Measurements from ENCODE around the gene TSPO. TPM values are rescaled to one million over a fixed set of nuclear protein-coding genes. Genes with fewer than 3 reads are reported as not detected.
A peak's percentile ranks its signal among the peaks of the same experiment; 100 is the strongest.

TSPO gene
- total and polyA plus RNA-seq, 2 experiments from 2014 or later, result 896 to 970 TPM

- no peak for DNase-seq
- peaks cover 25% of the 10 kb centered on the region for H3K27me3 ChIP-seq (replicated peaks; ENCODE audit: insufficient read depth)
- in situ Hi-C loops (cut with MboI), result no loop called here
Measured at GRCh38 chr22:43109511-43109910, 41.8 kb upstream of the TSPO start.

GRCh38 chr22:43109921-43110443 is 41.4 kb upstream of the TSPO start:
- TF ChIP-seq EZH2phosphoT487 (IDR thresholded peaks at IDR 0.05; ENCODE audit: insufficient read depth, low read depth) (peak; percentile 82), EZH2 (IDR thresholded peaks at IDR 0.05; ENCODE audit: insufficient read depth, poor library complexity, severe bottlenecking) (peak; percentile 55)
- Histone ChIP-seq H3K36me3 (ENCODE audit: low read depth) (no peaks in the 10 kb centered on the region), H3K4me2 (ENCODE audit: unreplicated experiment) (peak overlapping the region; percentile 87), H3K4me3 (peak overlapping the region; percentile 64), H3K4me1 (ENCODE audit: insufficient read depth) (no peaks in the 10 kb centered on the region), H3K79me2 (ENCODE audit: insufficient read depth) (no peaks in the 10 kb centered on the region), H3F3A (ENCODE audit: insufficient read depth) (no peaks in the 10 kb centered on the region), H4K20me1 (ENCODE audit: insufficient read depth) (no peaks in the 10 kb centered on the region), H3K9ac (no peak overlapping the region), H3K9me2 (ENCODE audit: insufficient read depth) (no peaks in the 10 kb centered on the region), H3K9me3 (ENCODE audit: low read depth) (no peaks in the 10 kb centered on the region), H3K27ac (no peak overlapping the region), H3K27me3 (replicated peaks; ENCODE audit: insufficient read depth) (peaks cover 25% of the 10 kb centered on the region), H2AFZ (peak overlapping the region; percentile 63)
- DNase-seq, result peak; percentile 20
- WGBS, 2 experiments (ENCODE audit: low coverage in 1 of 2, low lambda C conversion rate in 2 of 2, missing lambda C conversion rate in 2 of 2), result 1 to 5% methylated on average over 23 to 32 of the region's 32 CpGs
- in situ Hi-C loops (cut with MboI), result no loop called here

More at GRCh38 chr22:43109511-43109910, 41.8 kb upstream of the TSPO start:
- 50 to 56% methylated on average over 4 to 5 of the region's 5 CpGs for WGBS, 2 experiments (ENCODE audit: low coverage in 1 of 2, low lambda C conversion rate in 2 of 2, missing lambda C conversion rate in 2 of 2)
- no peaks in the 10 kb centered on the region for H3F3A ChIP-seq (ENCODE audit: insufficient read depth)
- no peak overlapping the region for H3K27ac ChIP-seq
- TF ChIP-seq EZH2phosphoT487 (IDR thresholded peaks at IDR 0.05; ENCODE audit: insufficient read depth, low read depth), result no peak
- no peak for TF ChIP-seq EZH2 (IDR thresholded peaks at IDR 0.05; ENCODE audit: insufficient read depth, poor library complexity, severe bottlenecking)
- no peaks in the 10 kb centered on the region for H3K4me1 ChIP-seq (ENCODE audit: insufficient read depth)
- H4K20me1 ChIP-seq (ENCODE audit: insufficient read depth), result no peaks in the 10 kb centered on the region
- no peaks in the 10 kb centered on the region for H3K79me2 ChIP-seq (ENCODE audit: insufficient read depth)
- H2AFZ ChIP-seq, result no peak overlapping the region
- H3K4me2 ChIP-seq (ENCODE audit: unreplicated experiment), result no peak overlapping the region
- no peak overlapping the region for H3K9ac ChIP-seq
- H3K4me3 ChIP-seq, result no peak overlapping the region
- H3K9me3 ChIP-seq (ENCODE audit: low read depth), result no peaks in the 10 kb centered on the region
- no peaks in the 10 kb centered on the region for H3K36me3 ChIP-seq (ENCODE audit: low read depth)
- H3K9me2 ChIP-seq (ENCODE audit: insufficient read depth), result no peaks in the 10 kb centered on the region

- peak; percentile 75 for TF ChIP-seq EZH2 (IDR thresholded peaks at IDR 0.05; ENCODE audit: insufficient read depth, poor library complexity, severe bottlenecking)
- TF ChIP-seq EZH2phosphoT487 (IDR thresholded peaks at IDR 0.05; ENCODE audit: insufficient read depth, low read depth), result no peak; the same call in 1 of the 2 replicates
Measured at GRCh38 chr22:43110444-43110926, 40.9 kb upstream of the TSPO start, which contains the start of gene BIK. Gene BIK, plus strand, starts transcription at chr22:43110750. Its CDS starts 13,273 bp downstream, at chr22:43124023.

GRCh38 chr22:43110927-43111623 is 40.3 kb upstream of the TSPO start:
- H2AFZ ChIP-seq, result peak overlapping the region; percentile 62
- no peaks in the 10 kb centered on the region for H3K4me1 ChIP-seq (ENCODE audit: insufficient read depth)
- peaks cover 25% of the 10 kb centered on the region for H3K27me3 ChIP-seq (replicated peaks; ENCODE audit: insufficient read depth)
- H3K36me3 ChIP-seq (ENCODE audit: low read depth), result no peaks in the 10 kb centered on the region
- in situ Hi-C loops (cut with MboI), result no loop called here
- peak overlapping the region; percentile 87 for H3K4me2 ChIP-seq (ENCODE audit: unreplicated experiment)
- TF ChIP-seq EZH2 (IDR thresholded peaks at IDR 0.05; ENCODE audit: insufficient read depth, poor library complexity, severe bottlenecking) (peak; percentile 15), EZH2phosphoT487 (IDR thresholded peaks at IDR 0.05; ENCODE audit: insufficient read depth, low read depth) (no peak)
- H3F3A ChIP-seq (ENCODE audit: insufficient read depth), result no peaks in the 10 kb centered on the region
- no peak overlapping the region for H3K9ac ChIP-seq
- WGBS, 2 experiments (ENCODE audit: low coverage in 1 of 2, low lambda C conversion rate in 2 of 2, missing lambda C conversion rate in 2 of 2), result 12 to 13% methylated on average over 76 to 84 of the region's 86 CpGs
- peak overlapping the region; percentile 64 for H3K4me3 ChIP-seq
- H3K79me2 ChIP-seq (ENCODE audit: insufficient read depth), result no peaks in the 10 kb centered on the region
- no peaks in the 10 kb centered on the region for H3K9me3 ChIP-seq (ENCODE audit: low read depth)
- H3K9me2 ChIP-seq (ENCODE audit: insufficient read depth), result no peaks in the 10 kb centered on the region
- H3K27ac ChIP-seq, result no peak overlapping the region
- peak; percentile 11 for DNase-seq
- H4K20me1 ChIP-seq (ENCODE audit: insufficient read depth), result no peaks in the 10 kb centered on the region

More at GRCh38 chr22:43110444-43110926, 40.9 kb upstream of the TSPO start, which contains the start of gene BIK:
- H3K79me2 ChIP-seq (ENCODE audit: insufficient read depth), result no peaks in the 10 kb centered on the region
- no peaks in the 10 kb centered on the region for H3K4me1 ChIP-seq (ENCODE audit: insufficient read depth)
- in situ Hi-C loops (cut with MboI), result no loop called here
- no peaks in the 10 kb centered on the region for H3K9me3 ChIP-seq (ENCODE audit: low read depth)
- H3K36me3 ChIP-seq (ENCODE audit: low read depth), result no peaks in the 10 kb centered on the region
- no peak within 1 kb of the TSS for H3K27ac ChIP-seq
- H3K27me3 ChIP-seq (replicated peaks; ENCODE audit: insufficient read depth), result peaks cover 25% of the 10 kb centered on the region
- no peaks in the 10 kb centered on the region for H4K20me1 ChIP-seq (ENCODE audit: insufficient read depth)
- 2% methylated on average over 23 to 31 of the region's 49 CpGs for WGBS, 2 experiments (ENCODE audit: low coverage in 1 of 2, low lambda C conversion rate in 2 of 2, missing lambda C conversion rate in 2 of 2)
- peak; percentile 44 for DNase-seq
- H3K4me3 ChIP-seq, result peak within 1 kb of the TSS; percentile 64
- no peaks in the 10 kb centered on the region for H3K9me2 ChIP-seq (ENCODE audit: insufficient read depth)
- H3F3A ChIP-seq (ENCODE audit: insufficient read depth), result no peaks in the 10 kb centered on the region
- H3K4me2 ChIP-seq (ENCODE audit: unreplicated experiment), result peak within 1 kb of the TSS; percentile 87
- no peak within 1 kb of the TSS for H3K9ac ChIP-seq
- peak within 1 kb of the TSS; percentile 63 for H2AFZ ChIP-seq

All from GM23248 (cell line).